ENCODE results near the gene MFN1. TPM values are rescaled to one million over a fixed set of nuclear protein-coding genes. Genes with fewer than 3 reads are reported as not detected.

Gene MFN1
- total RNA-seq, 1 donor from 2014 or later: 50.3 TPM

- Mint-ChIP-seq H3K9me3 (ENCODE audit: low read depth) (no peaks in the 10 kb centered on the region), H3K4me3 (ENCODE audit: unreplicated experiment) (peak overlapping the region; percentile 73), H3K4me1 (ENCODE audit: low read depth) (peaks cover 30% of the 10 kb centered on the region), H3K27me3 (ENCODE audit: low read depth) (no peaks in the 10 kb centered on the region), H3K36me3 (ENCODE audit: low read depth) (no peaks in the 10 kb centered on the region), H3K27ac (ENCODE audit: unreplicated experiment) (peak overlapping the region; percentile 85)
- no peak for DNase-seq (ENCODE audit: low spot score)
- peak; percentile 80 for TF ChIP-seq CTCF (IDR thresholded peaks at IDR 0.05)
Observed at GRCh38 chr3:179321668-179322285, 25.7 kb upstream of the MFN1 start.

GRCh38 chr3:179322286-179323196, 25.0 kb upstream of the MFN1 start, which contains the start of gene ZNF639:
Gene ZNF639, plus strand, starts transcription at chr3:179323031. Its CDS starts 5,263 bp downstream, at chr3:179328294.
- H3K9me3 Mint-ChIP-seq (ENCODE audit: low read depth): no peaks in the 10 kb centered on the region
- TF ChIP-seq CTCF (IDR thresholded peaks at IDR 0.05): peak; percentile 90
- no peaks in the 10 kb centered on the region for H3K27me3 Mint-ChIP-seq (ENCODE audit: low read depth)
- no peaks in the 10 kb centered on the region for H3K36me3 Mint-ChIP-seq (ENCODE audit: low read depth)
- H3K4me1 Mint-ChIP-seq (ENCODE audit: low read depth): peaks cover 32% of the 10 kb centered on the region
- H3K4me3 Mint-ChIP-seq (ENCODE audit: unreplicated experiment): peak within 1 kb of the TSS; percentile 83
- DNase-seq (ENCODE audit: low spot score): peak; percentile 92
- peak within 1 kb of the TSS; percentile 96 for H3K27ac Mint-ChIP-seq (ENCODE audit: unreplicated experiment)

GRCh38 chr3:179323197-179324110, 24.1 kb upstream of the MFN1 start:
- TF ChIP-seq CTCF (IDR thresholded peaks at IDR 0.05): peak; percentile 19
- Mint-ChIP-seq H3K27ac (ENCODE audit: unreplicated experiment) (peak overlapping the region; percentile 96), H3K4me3 (ENCODE audit: unreplicated experiment) (peak overlapping the region; percentile 83), H3K9me3 (ENCODE audit: low read depth) (no peaks in the 10 kb centered on the region), H3K36me3 (ENCODE audit: low read depth) (no peaks in the 10 kb centered on the region), H3K4me1 (ENCODE audit: low read depth) (peaks cover 33% of the 10 kb centered on the region), H3K27me3 (ENCODE audit: low read depth) (no peaks in the 10 kb centered on the region)
- DNase-seq (ENCODE audit: low spot score): no peak

- H3K4me3 Mint-ChIP-seq (ENCODE audit: unreplicated experiment): peak overlapping the region; percentile 83
- no peaks in the 10 kb centered on the region for H3K27me3 Mint-ChIP-seq (ENCODE audit: low read depth)
- H3K9me3 Mint-ChIP-seq (ENCODE audit: low read depth): no peaks in the 10 kb centered on the region
- TF ChIP-seq CTCF (IDR thresholded peaks at IDR 0.05): no peak
- H3K4me1 Mint-ChIP-seq (ENCODE audit: low read depth): peaks cover 33% of the 10 kb centered on the region
- no peak for DNase-seq (ENCODE audit: low spot score)
- H3K36me3 Mint-ChIP-seq (ENCODE audit: low read depth): peaks cover 3% of the 10 kb centered on the region
- H3K27ac Mint-ChIP-seq (ENCODE audit: unreplicated experiment): peak overlapping the region; percentile 96
Observed at GRCh38 chr3:179324270-179324754, 23.2 kb upstream of the MFN1 start.

Data from chondrocyte (in vitro differentiated cells).